Measurements from ENCODE around the gene PRELID2.

The PRELID2 gene

DNA sequence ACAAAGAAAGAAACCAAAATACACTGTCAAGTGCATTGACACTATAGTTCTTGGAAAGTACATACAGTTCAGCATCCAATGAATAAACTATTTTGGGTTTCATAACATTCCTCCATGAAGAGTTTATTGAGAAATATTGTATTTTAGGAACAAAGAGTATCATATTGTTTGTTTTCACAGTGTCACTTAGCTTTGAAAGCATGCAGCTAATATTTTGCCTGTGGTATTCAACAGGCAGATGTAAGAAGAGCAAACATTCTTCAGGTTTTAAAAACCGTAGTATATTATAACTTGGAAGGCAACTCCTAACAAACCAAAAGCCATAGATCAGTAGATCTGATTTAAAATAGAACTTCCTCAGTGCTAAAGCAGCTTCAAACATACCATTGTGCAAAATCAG is 4.5 kb downstream of the PRELID2 start:
- TF ChIP-seq, protein P1, sequence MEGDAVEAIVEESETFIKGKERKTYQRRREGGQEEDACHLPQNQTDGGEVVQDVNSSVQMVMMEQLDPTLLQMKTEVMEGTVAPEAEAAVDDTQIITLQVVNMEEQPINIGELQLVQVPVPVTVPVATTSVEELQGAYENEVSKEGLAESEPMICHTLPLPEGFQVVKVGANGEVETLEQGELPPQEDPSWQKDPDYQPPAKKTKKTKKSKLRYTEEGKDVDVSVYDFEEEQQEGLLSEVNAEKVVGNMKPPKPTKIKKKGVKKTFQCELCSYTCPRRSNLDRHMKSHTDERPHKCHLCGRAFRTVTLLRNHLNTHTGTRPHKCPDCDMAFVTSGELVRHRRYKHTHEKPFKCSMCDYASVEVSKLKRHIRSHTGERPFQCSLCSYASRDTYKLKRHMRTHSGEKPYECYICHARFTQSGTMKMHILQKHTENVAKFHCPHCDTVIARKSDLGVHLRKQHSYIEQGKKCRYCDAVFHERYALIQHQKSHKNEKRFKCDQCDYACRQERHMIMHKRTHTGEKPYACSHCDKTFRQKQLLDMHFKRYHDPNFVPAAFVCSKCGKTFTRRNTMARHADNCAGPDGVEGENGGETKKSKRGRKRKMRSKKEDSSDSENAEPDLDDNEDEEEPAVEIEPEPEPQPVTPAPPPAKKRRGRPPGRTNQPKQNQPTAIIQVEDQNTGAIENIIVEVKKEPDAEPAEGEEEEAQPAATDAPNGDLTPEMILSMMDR (IDR thresholded peaks at IDR 0.05; ENCODE audit: low read depth, low read length, missing control alignments) = no peak

DNA sequence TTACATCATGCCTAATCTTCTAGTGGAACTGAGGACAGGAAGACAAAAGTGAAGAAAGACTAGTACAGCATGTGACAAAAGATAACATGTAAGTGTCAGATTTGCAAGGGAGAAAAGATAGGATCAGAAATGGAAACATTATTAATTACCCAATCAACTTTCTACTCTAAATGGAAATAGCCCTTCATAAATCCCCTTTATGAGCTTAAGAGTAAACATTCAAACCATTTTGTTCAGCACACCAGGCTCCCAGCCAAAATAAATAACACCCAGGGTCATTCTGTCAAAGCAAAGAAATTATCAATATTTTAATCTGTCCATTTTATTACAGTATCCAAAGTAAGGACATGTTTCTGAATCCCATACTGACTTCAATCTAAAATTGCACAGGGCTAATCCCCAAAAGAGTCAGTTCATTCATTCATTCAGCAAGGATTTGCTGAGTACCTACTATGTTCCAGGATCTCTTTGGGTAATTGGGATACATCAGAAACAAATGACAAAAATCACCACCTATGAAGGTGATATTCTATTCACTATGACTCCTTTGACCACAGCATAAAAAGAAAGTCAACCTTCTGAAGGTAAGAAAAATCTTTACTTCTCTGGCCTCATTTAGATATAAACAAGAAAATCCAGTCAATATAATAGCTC is 5.3 kb downstream of the PRELID2 start:
- TF ChIP-seq, protein P1 (IDR thresholded peaks at IDR 0.05; ENCODE audit: low read depth, low read length, missing control alignments) = no peak
- DNase-seq (ENCODE audit: low read depth) = no peak
- no peak overlapping the region for H3K4me3 ChIP-seq (ENCODE audit: low read depth, low read length)
- in situ Hi-C loops (cut with HindIII; ENCODE audit: low sequenced_read_pairs) = no loop called here

More for the DNA sequence above, 4.5 kb downstream of the PRELID2 start:
- no peak for DNase-seq (ENCODE audit: low read depth)
- in situ Hi-C loops (cut with HindIII; ENCODE audit: low sequenced_read_pairs) = no loop called here
- H3K4me3 ChIP-seq (ENCODE audit: low read depth, low read length) = no peak overlapping the region

DNA sequence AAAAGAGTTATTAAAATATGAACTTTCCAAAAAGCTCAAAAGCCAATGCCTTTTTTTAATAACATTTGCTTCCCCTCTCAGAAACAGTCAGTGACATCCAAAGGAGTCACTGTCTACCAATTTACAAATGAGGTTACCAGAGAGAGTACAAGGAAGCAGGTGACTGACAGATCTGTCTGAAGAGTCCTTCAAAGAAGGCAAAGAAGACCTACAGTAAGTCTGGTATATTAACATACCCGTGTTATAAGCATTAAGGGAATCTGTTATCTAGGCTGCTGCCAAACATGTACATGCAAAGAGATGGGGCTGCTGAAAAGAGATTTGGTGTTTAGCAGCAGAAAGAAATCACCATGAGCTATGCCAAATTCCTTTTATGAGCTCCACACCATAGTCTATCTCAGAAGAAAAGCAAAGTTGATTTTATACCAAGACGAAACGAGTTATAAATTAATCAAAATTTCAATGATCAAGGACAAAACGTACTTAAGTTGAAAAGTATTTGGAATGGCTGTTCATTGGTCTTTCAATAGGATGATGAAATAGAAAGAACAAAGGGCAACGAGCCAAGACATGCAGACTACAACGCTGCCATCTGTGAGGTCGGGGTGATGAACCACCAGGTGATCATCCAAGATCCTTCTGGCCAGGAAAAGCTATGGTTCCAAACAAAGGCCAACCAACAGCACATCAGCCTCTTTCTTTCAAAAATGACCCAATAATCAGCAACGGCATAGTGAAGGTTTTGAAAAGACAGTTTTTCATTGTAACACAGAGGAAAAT is 8.1 kb downstream of the PRELID2 start:
- no peak for DNase-seq (ENCODE audit: low read depth)
- in situ Hi-C loops (cut with HindIII; ENCODE audit: low sequenced_read_pairs) = no loop called here
- TF ChIP-seq, protein P1 (IDR thresholded peaks at IDR 0.05; ENCODE audit: low read depth, low read length, missing control alignments) = no peak

DNA sequence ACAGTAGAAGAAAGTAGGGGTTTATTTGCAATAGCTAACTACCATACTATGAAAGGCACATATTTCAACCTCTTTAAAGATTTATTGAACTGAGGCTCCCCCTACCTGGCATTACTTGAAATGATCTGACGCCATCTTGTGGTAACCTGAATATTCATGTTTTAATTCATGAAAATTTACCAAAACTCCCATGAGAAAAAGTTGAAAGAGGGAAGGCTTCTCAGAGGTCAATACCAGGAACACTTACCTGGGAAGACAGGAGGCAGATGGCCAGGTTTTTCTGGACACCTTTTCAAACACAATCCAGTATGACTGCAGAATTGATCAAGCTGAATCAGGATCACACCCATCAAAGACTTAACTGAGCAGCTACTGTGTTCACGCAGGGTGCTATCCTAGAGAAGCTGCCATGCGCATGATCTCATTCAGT is 9.4 kb downstream of the PRELID2 start:
- in situ Hi-C loops (cut with HindIII; ENCODE audit: low sequenced_read_pairs) = no loop called here
- TF ChIP-seq, protein P1 (IDR thresholded peaks at IDR 0.05; ENCODE audit: low read depth, low read length, missing control alignments) = peak; percentile 74
- no peak overlapping the region for H3K4me3 ChIP-seq (ENCODE audit: low read depth, low read length)
- peak; percentile 66 for DNase-seq (ENCODE audit: low read depth)

More for the DNA sequence above, 8.1 kb downstream of the PRELID2 start:
- no peak overlapping the region for H3K4me3 ChIP-seq (ENCODE audit: low read depth, low read length)

DNA sequence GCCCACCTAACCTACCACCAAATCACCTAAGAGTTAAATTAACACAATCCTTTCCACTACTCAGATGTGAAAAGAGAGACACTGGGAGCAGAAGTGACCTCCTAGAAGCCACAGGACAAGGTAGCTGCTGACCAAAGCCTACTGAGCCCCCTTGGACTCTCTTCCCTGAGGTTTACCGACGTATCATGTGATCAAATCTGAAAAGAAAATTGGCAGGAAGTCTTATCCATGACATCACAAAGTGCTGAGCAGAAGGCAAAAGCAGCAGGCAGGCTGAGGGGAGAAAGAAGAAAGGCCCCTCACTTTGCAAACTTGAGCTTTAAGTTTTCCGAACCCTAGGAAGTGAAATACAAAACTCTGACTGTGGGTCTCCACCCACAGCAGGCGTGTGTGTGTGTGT is 11.1 kb downstream of the PRELID2 start:
- DNase-seq (ENCODE audit: low read depth) = peak; percentile 57
- H3K4me3 ChIP-seq (ENCODE audit: low read depth, low read length) = no peak overlapping the region
- TF ChIP-seq, protein P1 (IDR thresholded peaks at IDR 0.05; ENCODE audit: low read depth, low read length, missing control alignments) = no peak
- in situ Hi-C loops (cut with HindIII; ENCODE audit: low sequenced_read_pairs) = no loop called here

DNA sequence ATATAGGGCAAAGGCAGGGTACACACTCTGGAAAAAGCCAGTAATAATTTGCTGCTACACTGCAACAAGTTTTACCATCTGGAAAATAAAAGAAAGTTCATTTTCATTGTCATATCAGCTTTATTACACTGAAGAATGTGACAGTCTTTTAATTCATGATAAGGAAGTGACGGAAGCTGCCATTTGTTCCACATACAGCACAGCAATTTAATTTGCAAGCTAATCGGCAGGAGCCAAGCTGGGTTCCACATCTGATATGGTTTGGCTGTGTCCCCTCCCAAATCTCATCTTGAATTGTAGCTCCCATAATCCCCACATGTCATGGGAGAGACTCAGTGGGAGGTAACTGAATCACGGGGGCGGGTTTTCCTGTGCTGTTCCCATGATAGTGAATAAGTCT is 16.5 kb downstream of the PRELID2 start:
- no peak overlapping the region for H3K4me3 ChIP-seq (ENCODE audit: low read depth, low read length)
- no peak for DNase-seq (ENCODE audit: low read depth)
- in situ Hi-C loops (cut with HindIII; ENCODE audit: low sequenced_read_pairs) = no loop called here
- TF ChIP-seq, protein P1 (IDR thresholded peaks at IDR 0.05; ENCODE audit: low read depth, low read length, missing control alignments) = no peak

Data from astrocyte of the cerebellum (primary cell).